Left hindlimb (tissue), 1 donor: ENCODE measurements around the gene COL18A1.
"Not testable (repeated sequence)": the region's sequence is repeated elsewhere in the genome, so short reads cannot be mapped to it uniquely, and the experiment has no call there.

Experiments used
- DNase-seq: peaks from one replicate; pipeline ENCODE4 v3.0.0-alpha.2; 2018

Gene COL18A1

GRCh38 chr21:45496968-45497845 lies 92.2 kb downstream of the COL18A1 start:
- peak; percentile 18 for DNase-seq

GRCh38 chr21:45497846-45498645 lies 93.1 kb downstream of the COL18A1 start:
- peak; percentile 15 for DNase-seq

GRCh38 chr21:45498646-45499000 lies 93.7 kb downstream of the COL18A1 start:
- DNase-seq: no peak

GRCh38 chr21:45499201-45499750 lies 94.3 kb downstream of the COL18A1 start:
- DNase-seq: peak; percentile 29

- DNase-seq: peak; percentile 21
These were observed 95.1 kb downstream of the COL18A1 start for GRCh38 chr21:45499970-45500577.

- DNase-seq: peak; percentile 12
These were observed 96.4 kb downstream of the COL18A1 start for GRCh38 chr21:45501081-45502005.

GRCh38 chr21:45502006-45502345 lies 97.0 kb downstream of the COL18A1 start:
- DNase-seq: peak; percentile 29

GRCh38 chr21:45502600-45502999 lies 97.6 kb downstream of the COL18A1 start:
- DNase-seq: peak; percentile 12

- not testable (repeated sequence) for DNase-seq
These were observed 98.3 kb downstream of the COL18A1 start for GRCh38 chr21:45503226-45503625.

GRCh38 chr21:45504021-45504515 lies 99.1 kb downstream of the COL18A1 start:
- peak; percentile 7 for DNase-seq

- DNase-seq: no peak
These were observed 99.8 kb downstream of the COL18A1 start for GRCh38 chr21:45504516-45505415.

GRCh38 chr21:45505416-45506021 lies 100.6 kb downstream of the COL18A1 start:
- DNase-seq: no peak

GRCh38 chr21:45506241-45506817 lies 101.4 kb downstream of the COL18A1 start:
- DNase-seq: no peak

GRCh38 chr21:45506836-45507522 lies 102.0 kb downstream of the COL18A1 start:
- no peak for DNase-seq

GRCh38 chr21:45507523-45507875 lies 102.5 kb downstream of the COL18A1 start:
- no peak for DNase-seq

- DNase-seq: no peak
These were observed 103.0 kb downstream of the COL18A1 start for GRCh38 chr21:45507888-45508508.

- DNase-seq: no peak
These were observed 103.9 kb downstream of the COL18A1 start for GRCh38 chr21:45508607-45509565.
